Gastroesophageal sphincter (tissue), 3 donors: Measurements from ENCODE around the gene COMMD7.

Experiments used
- EP300 ChIP-seq: sonication (generic); formaldehyde crosslinking; IDR thresholded peaks from one replicate; pipeline ENCODE4 v1.6.1; 2017; ENCODE audit warnings: antibody characterized with exemption, mild to moderate bottlenecking
- TF ChIP-seq, protein P1 (sequence below), 4 experiments: fragments of 200-600 bp in 2 of 4; fragments of 450-650 bp in 2 of 4; sonication (generic) in 1 of 4; IDR thresholded peaks; one replicate each; pipeline ENCODE4 v1.5.1; 2017 to 2019; ENCODE audit warnings: antibody characterized with exemption in 4 of 4, mild to moderate bottlenecking in 2 of 4, moderate library complexity in 2 of 4

- TF ChIP-seq, protein P1, sequence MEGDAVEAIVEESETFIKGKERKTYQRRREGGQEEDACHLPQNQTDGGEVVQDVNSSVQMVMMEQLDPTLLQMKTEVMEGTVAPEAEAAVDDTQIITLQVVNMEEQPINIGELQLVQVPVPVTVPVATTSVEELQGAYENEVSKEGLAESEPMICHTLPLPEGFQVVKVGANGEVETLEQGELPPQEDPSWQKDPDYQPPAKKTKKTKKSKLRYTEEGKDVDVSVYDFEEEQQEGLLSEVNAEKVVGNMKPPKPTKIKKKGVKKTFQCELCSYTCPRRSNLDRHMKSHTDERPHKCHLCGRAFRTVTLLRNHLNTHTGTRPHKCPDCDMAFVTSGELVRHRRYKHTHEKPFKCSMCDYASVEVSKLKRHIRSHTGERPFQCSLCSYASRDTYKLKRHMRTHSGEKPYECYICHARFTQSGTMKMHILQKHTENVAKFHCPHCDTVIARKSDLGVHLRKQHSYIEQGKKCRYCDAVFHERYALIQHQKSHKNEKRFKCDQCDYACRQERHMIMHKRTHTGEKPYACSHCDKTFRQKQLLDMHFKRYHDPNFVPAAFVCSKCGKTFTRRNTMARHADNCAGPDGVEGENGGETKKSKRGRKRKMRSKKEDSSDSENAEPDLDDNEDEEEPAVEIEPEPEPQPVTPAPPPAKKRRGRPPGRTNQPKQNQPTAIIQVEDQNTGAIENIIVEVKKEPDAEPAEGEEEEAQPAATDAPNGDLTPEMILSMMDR (IDR thresholded peaks at IDR 0.05), result no peak
- no peak for TF ChIP-seq EP300
Observed at GRCh38 chr20:32697608-32698007, 45.7 kb downstream of the COMMD7 start.
